GM18511 (cell line): Measurements from ENCODE around the gene SND1.

ENCODE experiments used
- ATAC-seq: cut with Tn5 transposase; IDR thresholded peaks from one replicate; pipeline ENCODE4 v1.9.1; 2021; ENCODE audit warnings: mild to moderate bottlenecking, moderate library complexity; ENCODE audit not compliant: unreplicated experiment

Gene SND1

DNA sequence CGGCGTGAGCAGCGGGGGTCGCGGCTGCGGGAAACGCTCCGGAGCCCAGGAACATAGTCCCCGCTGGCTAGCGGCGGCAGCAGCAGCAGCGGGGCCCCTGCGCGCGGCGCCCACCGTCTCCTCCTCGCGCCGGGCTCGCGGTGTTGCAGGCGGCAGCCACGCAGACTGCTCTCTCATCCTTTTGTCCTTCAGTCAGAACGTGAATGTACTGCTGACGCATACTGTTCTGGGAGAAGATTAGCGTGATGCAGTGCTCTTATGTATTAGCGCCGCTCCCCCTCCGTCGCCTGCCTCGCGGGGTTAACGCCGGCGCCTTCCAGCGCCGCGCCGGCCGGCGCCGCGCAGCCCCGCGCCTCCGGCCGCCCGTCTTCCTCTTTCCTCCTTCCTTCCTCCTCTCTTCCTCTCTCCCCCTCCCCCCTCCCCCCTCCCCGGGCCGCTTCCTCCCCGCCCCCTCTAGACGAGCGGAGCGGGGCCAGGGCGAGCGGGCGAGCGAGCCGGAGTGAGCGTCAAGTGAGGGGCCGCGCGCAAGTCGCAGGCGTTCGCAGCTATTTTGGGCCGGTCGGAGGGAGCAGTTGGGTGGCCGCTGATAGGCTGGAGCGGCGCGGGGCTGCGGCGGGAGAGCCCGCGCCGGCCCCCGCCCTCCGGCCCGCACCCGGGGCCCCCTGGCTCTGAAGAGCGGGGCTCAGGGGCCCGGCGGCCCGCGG is 380.1 kb downstream of the SND1 start:
- peak; percentile 73 for ATAC-seq

DNA sequence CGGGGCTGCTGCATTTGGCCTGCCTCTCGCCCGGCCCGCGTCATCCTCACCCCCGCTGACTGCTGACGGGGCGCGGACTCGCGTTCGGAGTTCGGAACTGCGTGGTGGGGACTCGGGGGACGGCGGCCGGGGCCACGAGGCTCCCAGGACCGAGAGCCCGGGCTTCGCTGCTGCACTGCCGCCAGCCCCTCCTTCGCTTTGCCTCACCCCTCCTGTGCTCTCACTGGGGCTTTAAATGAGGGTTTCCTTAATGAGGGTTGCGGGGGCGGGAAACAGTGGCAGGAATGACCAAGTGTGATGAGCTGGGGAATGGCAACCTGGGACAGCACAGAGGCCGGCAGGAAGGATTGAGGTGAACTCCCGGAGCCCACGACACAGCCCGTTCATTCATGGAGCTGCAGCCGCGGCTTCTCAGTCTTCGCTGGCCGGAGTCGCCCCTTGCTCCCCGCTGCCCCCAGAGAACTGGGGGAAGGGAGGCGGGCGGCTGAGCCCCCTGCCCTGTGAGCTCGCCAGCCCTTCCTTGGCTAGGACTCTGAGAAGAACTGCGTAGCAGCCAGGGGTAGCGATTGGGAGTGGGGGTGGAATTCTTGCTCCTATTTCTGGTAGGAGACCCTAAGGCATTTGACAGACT is 380.7 kb downstream of the SND1 start:
- ATAC-seq, result no peak

DNA sequence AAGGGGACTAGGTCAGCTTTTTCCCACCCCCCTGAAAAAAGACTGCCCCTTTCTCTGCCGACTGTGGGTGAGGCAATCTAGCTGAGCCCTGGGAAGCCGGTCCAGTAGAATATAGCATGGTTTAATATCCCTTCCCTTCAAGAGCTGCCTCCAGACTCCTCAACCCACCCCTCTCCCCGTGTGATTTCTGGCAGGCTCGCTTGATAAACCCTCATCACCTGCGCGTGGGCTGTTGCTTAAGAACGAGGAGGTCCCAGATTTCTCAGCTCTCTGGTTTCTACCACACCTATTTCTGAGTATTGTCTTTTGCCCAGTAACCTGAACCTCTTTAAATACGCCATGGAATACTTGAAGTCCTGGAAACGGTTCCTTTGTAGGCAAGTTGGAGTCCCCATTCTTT is 381.3 kb downstream of the SND1 start:
- no peak for ATAC-seq

DNA sequence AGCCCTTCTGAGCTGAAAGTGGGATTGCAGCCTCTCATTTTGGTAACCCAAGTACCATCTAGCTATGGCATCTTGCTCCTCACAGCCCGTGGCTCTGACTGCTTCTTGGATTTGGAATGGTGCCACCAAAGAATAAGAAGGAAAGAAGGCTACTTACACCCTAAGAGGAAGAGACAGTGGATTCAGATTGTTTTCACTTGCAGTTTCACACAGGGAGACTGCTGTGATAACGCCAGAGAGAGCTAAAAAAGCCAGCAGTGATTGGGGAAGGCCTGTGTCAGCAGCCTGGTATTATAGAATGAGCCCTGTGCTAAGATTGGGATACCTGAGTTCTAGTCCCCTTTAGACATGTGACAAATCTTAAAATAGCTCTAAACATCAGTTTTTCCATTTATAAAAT is 382.8 kb downstream of the SND1 start:
- no peak for ATAC-seq

DNA sequence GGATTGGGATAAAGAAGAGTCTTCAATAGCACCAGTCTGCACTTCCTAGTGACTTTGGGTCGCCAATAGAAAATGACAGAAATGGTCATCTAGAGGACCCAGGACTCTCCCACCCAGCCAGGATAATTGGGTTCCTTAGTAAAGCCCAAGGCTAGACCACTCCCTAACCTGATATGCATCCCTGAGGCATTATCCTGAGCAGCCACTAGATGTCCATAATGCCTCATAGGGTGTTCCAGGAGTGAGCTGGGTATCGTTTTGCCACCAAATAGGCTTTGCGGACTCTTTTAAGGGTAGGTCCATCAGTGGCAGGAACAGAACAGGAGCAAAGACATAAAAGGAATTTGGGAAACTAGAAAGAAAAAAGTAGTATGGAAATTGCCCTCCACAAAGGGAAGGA is 383.7 kb downstream of the SND1 start:
- no peak for ATAC-seq

DNA sequence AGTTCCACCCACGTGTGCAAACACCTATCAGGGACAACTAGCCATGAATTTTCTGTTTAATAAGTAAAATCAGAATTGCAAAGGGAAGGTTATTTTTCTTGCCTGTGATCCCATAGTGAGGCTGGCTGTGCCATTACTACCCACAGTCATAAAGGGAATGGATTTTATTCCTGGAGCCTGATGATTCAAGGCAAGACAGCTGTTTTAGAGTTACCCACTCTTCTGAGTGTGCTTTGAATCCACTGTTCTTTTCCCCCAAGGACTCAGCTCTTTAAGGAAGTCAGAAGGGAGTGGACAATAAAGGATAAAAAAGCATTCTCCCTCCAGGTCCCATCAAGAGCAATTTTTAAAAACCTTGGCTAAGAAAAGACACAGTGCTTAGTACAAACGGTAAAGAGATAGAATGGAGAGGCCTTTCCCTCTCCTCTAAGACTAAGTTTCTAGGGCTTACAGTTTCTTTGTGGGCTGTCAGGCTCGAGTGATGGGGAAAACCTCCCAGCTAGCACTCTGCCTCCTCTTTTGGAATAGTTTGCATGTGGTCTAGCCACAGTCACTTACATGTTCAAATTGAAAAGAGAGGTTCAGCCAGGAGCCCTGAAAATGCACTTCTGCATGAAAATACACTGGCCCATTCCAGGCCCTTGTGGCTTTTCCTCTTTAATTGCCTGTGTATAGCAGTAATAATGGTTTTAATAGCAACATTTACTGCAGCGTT is 384.4 kb downstream of the SND1 start:
- ATAC-seq, result peak; percentile 40

DNA sequence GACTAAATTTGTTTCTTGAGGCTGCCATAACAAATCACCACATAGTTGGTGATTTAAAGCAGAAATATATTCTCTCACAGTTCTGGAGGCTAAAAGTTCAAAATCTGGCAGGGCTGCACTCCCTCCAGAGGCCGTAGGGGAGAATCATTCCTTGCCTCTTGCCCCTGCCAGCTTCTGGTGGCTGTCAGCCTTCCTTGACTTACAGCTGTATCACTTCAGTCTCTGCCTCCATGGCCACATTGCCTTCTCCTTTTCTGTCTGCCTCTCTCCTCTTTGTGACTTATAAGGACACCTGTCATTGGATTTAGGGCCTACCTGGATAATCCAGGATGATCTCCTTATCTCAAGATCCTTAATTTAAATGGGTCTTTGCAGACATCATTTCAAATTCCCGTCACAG is 385.1 kb downstream of the SND1 start:
- ATAC-seq, result peak; percentile 3

DNA sequence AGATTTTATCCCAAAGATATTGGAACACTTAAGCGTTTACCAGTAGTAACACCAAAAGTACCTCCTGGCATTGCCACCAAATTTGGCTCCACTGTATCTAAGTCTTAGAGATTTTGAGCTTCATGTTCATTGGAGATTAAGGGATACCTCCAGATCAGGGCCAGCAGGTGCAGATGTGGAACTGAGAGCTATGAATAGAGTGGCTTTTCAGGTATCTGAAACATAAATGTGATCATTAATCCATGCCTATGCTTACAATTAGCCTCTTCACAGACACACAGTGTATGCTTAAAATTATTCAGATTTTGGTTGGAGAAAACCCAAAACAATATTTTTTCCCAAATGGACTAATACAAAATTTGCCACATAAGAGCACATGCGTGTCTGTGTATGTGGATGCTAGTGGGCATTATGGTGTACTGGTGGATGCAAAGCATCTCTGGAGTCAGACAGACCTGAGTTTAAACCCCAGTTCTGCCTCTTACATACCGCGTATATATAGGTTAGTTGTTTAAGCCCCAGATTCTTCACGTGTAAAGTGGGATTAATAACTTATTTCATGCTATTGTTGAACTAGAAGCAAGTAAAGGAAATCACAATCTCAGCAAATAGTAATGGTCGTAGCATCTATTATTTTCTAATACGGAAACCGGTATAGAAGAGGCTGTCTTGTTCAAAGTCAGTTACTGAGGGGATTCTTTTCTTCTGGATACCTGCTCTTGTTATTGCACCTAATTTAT is 386.1 kb downstream of the SND1 start:
- peak; percentile 36 for ATAC-seq

DNA sequence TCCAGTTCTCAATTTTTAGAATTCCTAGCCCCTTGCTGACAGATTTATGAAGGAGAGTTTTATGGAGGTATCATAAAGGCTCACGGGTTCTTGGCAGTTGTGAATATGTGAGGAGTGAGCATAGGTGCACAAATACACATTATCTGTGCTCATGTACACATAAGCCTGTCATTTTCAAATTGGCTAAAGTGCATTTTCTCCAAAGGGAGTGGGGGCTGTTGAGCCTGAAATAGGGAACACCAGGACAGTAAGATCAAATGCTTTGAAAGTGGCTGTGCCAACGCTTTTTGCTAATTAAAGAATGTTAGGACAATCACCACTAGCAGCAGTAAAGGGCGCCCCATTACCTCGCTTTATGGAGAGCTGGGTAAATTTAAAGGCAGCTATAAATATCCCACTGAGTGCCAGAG is 387.6 kb downstream of the SND1 start:
- ATAC-seq, result no peak

DNA sequence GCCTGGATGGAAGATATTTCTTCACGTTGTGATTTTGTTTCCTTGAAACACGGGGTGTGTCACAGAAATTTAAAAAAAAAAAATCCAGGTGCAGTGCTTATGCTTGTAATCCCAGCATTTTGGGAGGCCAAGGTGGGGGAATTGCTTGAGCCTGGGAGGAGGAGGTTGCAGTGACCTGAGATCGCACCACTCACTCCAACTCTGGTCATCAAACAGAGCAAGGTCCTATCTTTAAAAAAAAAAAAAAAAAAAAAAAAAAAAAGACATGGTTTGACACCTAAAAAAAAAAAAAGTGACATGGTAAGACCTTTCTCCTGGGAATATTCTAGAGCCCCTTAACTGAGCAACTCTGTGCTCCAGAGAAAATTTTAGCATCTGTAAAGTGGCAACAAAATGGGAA is 388.2 kb downstream of the SND1 start:
- no peak for ATAC-seq

DNA sequence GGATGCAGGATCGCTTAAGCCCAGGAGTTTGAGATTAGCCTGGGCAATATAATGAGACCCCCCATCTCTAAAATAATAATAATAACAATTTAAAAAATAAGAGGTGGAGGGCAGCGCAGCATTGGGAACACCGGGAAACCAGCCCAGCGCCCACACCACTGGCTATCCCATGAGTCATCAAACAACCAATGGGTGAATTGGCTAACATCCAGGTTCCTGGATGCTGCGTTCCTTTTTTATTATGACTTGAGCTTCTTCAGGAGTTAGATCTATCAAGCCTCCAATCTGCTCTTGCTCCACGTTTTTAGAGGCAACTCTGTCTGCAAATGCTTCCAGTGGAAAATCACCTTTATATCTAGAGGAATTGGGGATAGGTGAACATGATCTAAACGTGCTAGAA is 389.2 kb downstream of the SND1 start:
- no peak for ATAC-seq

DNA sequence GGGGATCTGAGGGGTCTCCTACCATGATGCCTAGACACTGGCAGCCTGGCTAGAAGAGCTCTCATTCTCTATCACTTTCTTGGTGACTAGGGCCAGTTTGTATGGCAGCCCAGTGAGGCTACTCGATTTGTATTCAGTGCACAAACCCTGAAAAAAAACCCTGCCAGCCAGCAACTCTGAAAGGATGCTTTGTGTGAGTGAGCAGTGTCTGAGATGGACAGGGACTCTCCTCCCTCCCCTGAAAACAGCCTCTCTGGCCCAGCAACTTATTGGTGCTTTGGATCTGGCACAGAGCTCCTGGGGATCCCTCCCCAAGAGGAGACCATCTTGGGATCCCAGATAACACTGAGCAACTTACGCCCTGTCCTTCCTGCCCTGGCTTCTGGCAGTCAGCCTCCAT is 390.0 kb downstream of the SND1 start:
- no peak for ATAC-seq

DNA sequence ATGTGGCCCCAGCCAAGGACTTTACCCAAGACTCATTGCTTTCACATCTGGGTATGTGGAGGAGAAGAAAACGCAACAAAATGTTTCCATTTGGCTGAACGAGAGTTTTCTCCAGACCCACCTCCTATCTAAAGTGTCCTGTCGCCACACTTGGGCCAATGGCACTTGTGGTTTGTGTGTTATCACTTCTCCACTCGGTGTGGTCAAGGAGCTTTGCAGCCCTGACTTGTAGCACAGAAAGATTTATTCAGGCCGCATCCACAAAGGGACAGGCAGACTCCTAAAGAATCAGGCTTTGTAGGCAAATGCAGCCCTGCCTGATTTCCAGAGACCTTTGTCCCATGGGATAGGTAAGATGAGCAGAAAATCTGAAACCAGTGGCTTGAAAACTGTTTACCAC is 392.1 kb downstream of the SND1 start:
- peak; percentile 62 for ATAC-seq

DNA sequence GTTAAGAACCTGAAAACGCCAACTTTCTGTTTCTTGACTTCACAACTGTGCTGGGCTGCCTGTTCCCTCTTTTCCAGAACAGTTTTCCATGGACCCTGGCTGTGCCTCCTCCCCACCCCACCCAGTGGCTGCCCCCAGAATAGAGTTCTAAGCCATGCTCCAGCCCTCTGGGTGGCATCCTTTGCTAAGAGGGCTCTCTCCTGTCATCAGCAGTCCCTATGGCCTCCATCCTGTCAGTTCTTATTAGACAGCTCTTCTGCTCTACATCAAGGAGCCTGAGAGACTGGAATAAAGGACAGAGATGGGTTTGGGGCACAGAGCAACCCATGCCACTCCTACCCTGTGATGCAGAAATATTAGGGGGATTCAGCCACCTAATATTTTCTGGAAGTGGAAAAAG is 393.2 kb downstream of the SND1 start:
- no peak for ATAC-seq

DNA sequence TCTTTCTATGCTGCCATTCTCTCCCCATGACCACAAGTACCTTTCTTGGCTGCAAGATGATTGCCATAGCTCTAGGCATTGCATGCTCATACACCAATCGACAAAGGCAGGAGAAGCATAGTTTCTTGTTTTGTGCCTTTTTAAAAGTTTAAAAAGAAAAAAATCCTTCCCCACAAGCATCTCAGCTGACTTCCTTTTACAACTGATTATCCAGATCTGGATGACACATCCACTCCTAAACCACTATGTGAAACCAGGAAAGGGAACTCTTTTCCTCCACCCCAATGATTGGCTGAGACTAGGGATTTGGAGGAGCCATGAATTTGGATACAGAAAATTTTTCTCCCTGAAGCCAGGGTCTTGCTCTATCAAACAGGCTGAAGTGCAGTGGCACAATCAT is 393.8 kb downstream of the SND1 start:
- ATAC-seq, result no peak

DNA sequence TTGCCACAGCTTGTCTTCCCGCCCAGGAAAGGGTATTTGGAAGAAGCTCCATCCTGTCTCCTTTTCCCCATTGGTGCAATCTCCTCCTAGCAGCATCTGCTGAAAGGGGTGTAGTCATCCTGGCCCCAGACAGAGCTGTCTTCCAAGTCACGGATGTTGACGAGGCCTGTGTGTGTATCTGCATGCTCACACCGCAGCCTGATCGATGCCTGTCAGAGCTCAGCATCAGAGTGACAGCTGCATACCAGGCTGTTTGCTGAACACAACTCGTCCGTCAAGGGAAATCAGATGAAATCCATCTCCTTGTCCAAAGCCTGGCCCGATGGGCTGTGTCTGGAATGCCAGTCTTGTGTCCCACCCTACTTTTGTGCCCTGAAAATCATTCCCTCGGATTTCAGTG is 400.4 kb downstream of the SND1 start:
- ATAC-seq, result no peak

DNA sequence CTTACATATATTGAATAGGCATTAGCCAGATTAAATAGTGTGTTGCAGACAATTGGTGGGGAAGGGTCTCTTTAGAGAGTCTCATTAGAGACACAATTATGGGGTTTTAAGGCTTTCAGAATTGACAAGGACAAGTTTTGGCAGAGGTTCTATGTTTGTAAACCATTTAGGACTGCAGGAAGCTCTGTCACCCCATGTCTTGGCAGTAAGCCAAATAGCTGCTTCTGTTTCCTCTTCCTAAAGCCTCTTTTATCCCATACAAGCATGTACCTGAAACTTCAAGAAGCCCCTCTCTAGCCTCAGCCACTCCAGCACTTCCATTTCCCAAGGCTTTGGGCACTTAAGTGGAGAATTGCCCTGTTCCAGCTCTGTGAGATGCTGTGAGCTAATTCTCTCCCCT is 401.0 kb downstream of the SND1 start:
- ATAC-seq, result no peak

DNA sequence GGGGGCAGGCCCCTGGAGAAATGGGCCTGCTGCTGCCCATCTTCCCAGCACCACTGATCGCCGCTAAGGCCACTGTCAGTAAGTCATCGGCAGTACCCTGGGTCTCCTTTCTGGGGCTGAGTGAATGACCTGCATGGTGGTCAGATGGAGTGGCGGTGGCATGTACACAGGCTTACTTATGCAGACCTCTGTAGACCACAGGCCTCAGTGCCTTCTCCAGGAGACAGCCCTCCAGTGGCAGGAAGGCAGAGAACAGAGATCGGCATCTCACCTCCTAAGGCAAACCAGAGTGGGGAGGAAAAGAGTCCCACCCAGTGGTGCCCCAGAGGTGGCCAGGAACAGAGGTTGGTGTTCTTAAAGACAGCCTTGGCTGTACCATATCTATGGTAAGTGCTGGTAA is 402.0 kb downstream of the SND1 start:
- no peak for ATAC-seq

DNA sequence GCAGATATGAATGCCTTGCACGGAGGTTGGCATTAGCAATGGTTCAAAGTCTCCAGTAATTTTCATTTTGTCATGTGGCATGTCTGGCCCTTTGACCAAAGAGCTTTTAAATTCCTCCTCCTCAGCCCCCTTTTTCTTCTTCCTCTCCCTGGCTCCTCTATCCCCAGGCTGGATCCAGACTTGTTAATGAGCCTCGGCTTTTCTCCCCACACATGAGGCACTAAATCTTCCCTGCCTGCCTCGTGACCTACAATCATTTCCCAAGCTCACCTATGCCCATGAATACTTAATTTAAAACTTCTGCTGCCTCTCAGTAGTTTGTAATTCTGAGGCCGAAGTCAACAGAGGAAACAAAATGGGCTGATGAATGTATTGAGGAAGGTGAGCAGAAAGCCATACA is 402.5 kb downstream of the SND1 start:
- ATAC-seq, result no peak

DNA sequence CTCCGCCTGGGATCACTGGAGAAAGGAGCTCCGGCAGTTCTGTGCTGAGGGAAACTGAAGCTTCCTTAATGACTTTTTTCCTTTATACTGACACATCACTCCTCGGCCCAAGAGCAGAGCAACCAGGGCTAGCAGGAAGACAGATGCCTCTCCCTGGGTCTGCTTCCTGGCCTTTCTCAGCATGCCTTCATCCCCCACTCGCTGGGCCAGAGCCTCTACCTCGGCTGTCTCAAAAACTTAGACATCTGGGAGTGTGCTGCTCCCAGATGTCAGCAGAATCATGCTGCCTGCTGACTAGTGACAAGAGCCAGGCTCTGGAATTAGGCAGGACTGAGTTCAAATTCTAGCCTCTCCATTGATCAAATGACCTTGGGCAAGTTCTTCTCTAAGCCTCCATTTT is 403.6 kb downstream of the SND1 start:
- ATAC-seq, result no peak

DNA sequence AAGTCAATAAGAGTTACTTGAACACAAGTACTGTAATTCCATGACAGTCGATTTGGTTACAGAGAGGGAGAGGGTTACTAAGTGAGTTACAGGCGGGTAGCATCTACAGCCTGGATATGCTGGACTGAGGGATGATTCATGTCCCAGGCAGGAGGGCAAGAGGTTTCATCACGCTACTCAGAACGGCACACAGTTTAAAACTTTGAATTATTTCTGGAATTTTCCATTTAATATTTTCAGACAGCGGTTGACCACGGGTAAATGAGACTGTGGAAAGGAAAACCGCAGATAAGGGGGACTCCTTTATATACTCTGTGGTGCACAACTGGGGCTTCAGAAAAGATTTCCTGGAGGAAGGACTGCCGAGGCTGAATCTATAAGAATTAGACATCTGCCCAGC is 404.9 kb downstream of the SND1 start:
- ATAC-seq, result no peak

DNA sequence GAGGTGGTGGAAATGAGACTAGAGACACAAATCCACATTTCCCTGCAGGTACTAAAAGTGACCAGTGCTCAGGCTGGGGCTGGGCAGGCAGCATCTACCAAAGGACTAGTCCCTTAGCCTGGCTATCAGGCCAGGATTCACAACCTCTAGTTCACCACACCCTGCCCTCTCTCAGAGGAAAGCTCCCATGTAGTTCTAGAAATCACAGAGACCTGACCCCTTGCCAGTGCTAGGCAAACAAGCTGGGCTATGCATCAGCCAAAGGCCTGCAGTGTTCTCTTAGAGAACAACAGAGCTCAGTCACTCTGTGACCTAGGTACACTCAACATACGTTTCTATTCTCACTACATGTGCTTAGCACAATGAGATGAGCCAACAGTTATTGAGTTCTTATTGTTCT is 405.9 kb downstream of the SND1 start:
- ATAC-seq, result no peak
